ENCODE results near the gene DLL1. TPM values are rescaled to one million over a fixed set of nuclear protein-coding genes. Genes with fewer than 3 reads are reported as not detected.

The DLL1 gene
- total RNA-seq, 1 experiment from 2014 or later: 0.84 TPM

DNA sequence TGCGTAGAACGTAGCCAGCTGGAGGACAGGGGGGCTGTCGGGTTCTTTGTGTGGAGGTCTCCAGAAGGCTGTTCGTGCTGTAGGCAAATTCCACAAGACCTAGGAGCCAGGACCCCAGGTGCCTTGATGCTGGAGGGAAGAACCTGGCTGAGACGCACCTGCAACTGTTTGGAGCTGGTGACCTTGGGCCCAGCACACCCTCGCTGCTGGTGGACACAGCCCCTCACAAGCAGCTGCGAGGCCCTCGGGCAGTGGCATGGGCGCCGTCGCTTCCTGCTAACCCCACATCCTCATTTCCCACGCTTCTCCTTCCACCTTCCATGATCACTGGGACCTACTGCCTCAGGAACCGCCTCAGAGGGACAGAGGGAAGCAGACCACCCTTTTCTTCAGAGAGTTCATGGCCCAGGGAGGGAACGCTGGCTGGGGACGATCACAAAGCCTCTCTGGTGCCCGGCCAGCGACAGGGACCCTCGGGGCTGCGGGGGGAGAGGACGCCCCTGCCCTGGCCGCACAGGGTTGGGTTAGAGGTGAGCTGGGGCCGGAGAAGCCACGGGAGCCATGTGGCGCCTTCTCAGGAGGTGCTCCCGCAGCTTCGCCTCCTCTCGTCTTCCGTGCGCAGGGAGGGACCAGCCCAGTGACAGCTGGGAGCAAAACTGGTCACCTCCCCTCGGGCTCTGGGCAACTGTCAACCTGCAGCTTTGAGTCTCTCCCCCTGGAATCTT lies 18.4 kb downstream of the DLL1 start:
- Histone ChIP-seq H2AFZ (ENCODE audit: low read length) (no peak overlapping the region), H3K79me2 (ENCODE audit: low read length) (no peaks in the 10 kb centered on the region), H4K20me1 (ENCODE audit: low read length) (no peaks in the 10 kb centered on the region), H3K27ac (ENCODE audit: low read length) (no peak overlapping the region), H3K27me3 (ENCODE audit: low read length) (no peaks in the 10 kb centered on the region), H3K9me2 (replicated peaks; ENCODE audit: low read length) (no peaks in the 10 kb centered on the region), H3K4me3 (ENCODE audit: low read length) (no peak overlapping the region), H3F3A (ENCODE audit: low read length, unreplicated experiment) (no peaks in the 10 kb centered on the region), H3K36me3 (ENCODE audit: low read depth, low read length) (no peaks in the 10 kb centered on the region), H3K4me1 (ENCODE audit: insufficient read depth, low read length) (no peaks in the 10 kb centered on the region), H3K9me3 (ENCODE audit: low read length) (no peaks in the 10 kb centered on the region), H3K9ac (ENCODE audit: low read length) (no peak overlapping the region), H3K4me2 (ENCODE audit: low read length) (no peak overlapping the region)
- intact Hi-C loops (cut with micrococcal nuclease): no loop called here
- ChIA-PET POLR2A (ENCODE audit: unreplicated experiment) (no interaction called here), CTCF (no interaction called here)
- TF ChIP-seq EZH2phosphoT487 (IDR thresholded peaks at IDR 0.05; ENCODE audit: borderline replicate concordance, low read length): no peak
- TF ChIP-seq EZH2 (IDR thresholded peaks at IDR 0.05; ENCODE audit: low read length, unreplicated experiment): no peak
- TF ChIP-seq, protein P1, sequence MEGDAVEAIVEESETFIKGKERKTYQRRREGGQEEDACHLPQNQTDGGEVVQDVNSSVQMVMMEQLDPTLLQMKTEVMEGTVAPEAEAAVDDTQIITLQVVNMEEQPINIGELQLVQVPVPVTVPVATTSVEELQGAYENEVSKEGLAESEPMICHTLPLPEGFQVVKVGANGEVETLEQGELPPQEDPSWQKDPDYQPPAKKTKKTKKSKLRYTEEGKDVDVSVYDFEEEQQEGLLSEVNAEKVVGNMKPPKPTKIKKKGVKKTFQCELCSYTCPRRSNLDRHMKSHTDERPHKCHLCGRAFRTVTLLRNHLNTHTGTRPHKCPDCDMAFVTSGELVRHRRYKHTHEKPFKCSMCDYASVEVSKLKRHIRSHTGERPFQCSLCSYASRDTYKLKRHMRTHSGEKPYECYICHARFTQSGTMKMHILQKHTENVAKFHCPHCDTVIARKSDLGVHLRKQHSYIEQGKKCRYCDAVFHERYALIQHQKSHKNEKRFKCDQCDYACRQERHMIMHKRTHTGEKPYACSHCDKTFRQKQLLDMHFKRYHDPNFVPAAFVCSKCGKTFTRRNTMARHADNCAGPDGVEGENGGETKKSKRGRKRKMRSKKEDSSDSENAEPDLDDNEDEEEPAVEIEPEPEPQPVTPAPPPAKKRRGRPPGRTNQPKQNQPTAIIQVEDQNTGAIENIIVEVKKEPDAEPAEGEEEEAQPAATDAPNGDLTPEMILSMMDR (conservative IDR thresholded peaks at IDR 0.05; ENCODE audit: low read depth, low read length): no peak
- no peak for DNase-seq
- no peak for ATAC-seq
- no TSS peak for BruUV-seq (replicated peaks)

DNA sequence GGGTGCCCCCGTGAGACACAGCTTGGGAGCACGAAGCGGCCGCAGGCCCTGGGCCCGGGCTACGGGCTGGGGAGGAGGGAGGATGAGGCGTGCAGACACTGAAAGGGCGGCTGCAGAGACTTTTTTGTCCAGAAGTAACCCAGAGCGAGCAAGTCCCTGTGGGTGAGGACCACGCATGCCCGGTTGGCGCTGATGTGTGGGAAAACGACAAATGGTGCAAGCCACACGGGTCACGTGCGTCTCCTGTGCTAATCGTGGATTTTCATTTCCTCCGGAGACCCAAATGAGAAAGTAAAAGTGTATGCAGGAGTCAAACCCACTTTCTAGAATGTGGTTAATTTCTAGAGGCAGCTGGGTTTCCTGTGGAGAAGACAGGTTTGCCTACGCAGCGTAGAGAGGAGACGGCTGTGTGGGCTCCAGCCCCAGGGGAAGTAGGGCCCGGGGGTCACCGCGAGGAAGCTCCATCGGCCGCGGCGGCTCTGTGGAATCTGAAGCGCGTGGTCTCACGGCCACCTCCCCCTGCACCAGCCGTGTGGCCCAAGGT lies 19.0 kb downstream of the DLL1 start:
- H3K4me3 ChIP-seq (ENCODE audit: low read length): no peak overlapping the region
- no peaks in the 10 kb centered on the region for H3F3A ChIP-seq (ENCODE audit: low read length, unreplicated experiment)
- H3K4me1 ChIP-seq (ENCODE audit: insufficient read depth, low read length): no peaks in the 10 kb centered on the region
- no peak overlapping the region for H3K9ac ChIP-seq (ENCODE audit: low read length)
- TF ChIP-seq, protein P1 (conservative IDR thresholded peaks at IDR 0.05; ENCODE audit: low read depth, low read length): no peak
- TF ChIP-seq EZH2phosphoT487 (IDR thresholded peaks at IDR 0.05; ENCODE audit: borderline replicate concordance, low read length) (no peak), EZH2 (IDR thresholded peaks at IDR 0.05; ENCODE audit: low read length, unreplicated experiment) (no peak)
- H3K27ac ChIP-seq (ENCODE audit: low read length): no peak overlapping the region
- H4K20me1 ChIP-seq (ENCODE audit: low read length): no peaks in the 10 kb centered on the region
- ATAC-seq (no peak), DNase-seq (no peak)
- intact Hi-C loops (cut with micrococcal nuclease): no loop called here
- POLR2A ChIA-PET (ENCODE audit: unreplicated experiment): no interaction called here
- no peaks in the 10 kb centered on the region for H3K9me2 ChIP-seq (replicated peaks; ENCODE audit: low read length)
- no peak overlapping the region for H2AFZ ChIP-seq (ENCODE audit: low read length)
- no TSS peak for BruUV-seq (replicated peaks)
- CTCF ChIA-PET: no interaction called here
- H3K4me2 ChIP-seq (ENCODE audit: low read length): no peak overlapping the region
- H3K9me3 ChIP-seq (ENCODE audit: low read length): no peaks in the 10 kb centered on the region
- no peaks in the 10 kb centered on the region for H3K79me2 ChIP-seq (ENCODE audit: low read length)
- H3K36me3 ChIP-seq (ENCODE audit: low read depth, low read length): no peaks in the 10 kb centered on the region
- H3K27me3 ChIP-seq (ENCODE audit: low read length): no peaks in the 10 kb centered on the region

DNA sequence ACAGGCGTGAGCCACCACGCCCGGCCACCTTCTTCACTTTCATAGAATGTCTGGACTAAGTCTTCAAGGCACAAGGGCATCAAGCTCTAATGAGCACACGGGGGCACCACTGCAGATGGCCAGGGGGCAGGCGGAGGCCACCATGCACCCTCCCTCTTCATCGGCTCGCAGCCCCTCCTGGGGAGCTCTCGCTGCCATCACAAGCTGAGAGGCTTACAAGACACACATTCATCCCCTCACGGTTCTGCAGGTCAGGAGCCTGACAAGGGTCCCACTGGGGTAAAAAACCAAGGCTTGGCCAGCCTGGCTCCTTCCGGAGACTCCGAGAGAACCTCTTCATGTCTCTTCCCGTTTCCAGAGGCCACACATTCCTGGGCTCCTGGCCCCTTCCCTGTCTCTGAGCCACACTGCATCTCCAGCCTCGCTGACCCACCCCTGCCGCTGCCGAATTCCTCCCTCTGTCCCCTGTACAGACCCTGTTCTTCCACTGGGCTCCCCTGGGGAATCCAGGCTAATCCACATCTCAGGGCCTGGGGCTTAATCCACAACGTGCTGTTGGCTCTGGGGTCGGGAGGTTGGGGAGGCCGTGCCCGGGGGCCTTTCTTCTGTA lies 19.8 kb downstream of the DLL1 start:
- no peaks in the 10 kb centered on the region for H3F3A ChIP-seq (ENCODE audit: low read length, unreplicated experiment)
- BruUV-seq (replicated peaks): no TSS peak
- H3K4me3 ChIP-seq (ENCODE audit: low read length): no peak overlapping the region
- no peak for DNase-seq
- intact Hi-C loops (cut with micrococcal nuclease): no loop called here
- no peak overlapping the region for H3K27ac ChIP-seq (ENCODE audit: low read length)
- ChIA-PET POLR2A (ENCODE audit: unreplicated experiment) (no interaction called here), CTCF (no interaction called here)
- H3K4me1 ChIP-seq (ENCODE audit: insufficient read depth, low read length): peaks cover under 1% of the 10 kb centered on the region
- no peaks in the 10 kb centered on the region for H3K9me2 ChIP-seq (replicated peaks; ENCODE audit: low read length)
- no peaks in the 10 kb centered on the region for H4K20me1 ChIP-seq (ENCODE audit: low read length)
- no peak for ATAC-seq
- H3K9me3 ChIP-seq (ENCODE audit: low read length): no peaks in the 10 kb centered on the region
- H3K9ac ChIP-seq (ENCODE audit: low read length): no peak overlapping the region
- TF ChIP-seq EZH2phosphoT487 (IDR thresholded peaks at IDR 0.05; ENCODE audit: borderline replicate concordance, low read length) (no peak), EZH2 (IDR thresholded peaks at IDR 0.05; ENCODE audit: low read length, unreplicated experiment) (no peak)
- TF ChIP-seq, protein P1 (conservative IDR thresholded peaks at IDR 0.05; ENCODE audit: low read depth, low read length): no peak
- H3K4me2 ChIP-seq (ENCODE audit: low read length): no peak overlapping the region
- no peaks in the 10 kb centered on the region for H3K27me3 ChIP-seq (ENCODE audit: low read length)
- H2AFZ ChIP-seq (ENCODE audit: low read length): no peak overlapping the region
- no peaks in the 10 kb centered on the region for H3K79me2 ChIP-seq (ENCODE audit: low read length)
- no peaks in the 10 kb centered on the region for H3K36me3 ChIP-seq (ENCODE audit: low read depth, low read length)
